Caco-2 (cell line): ENCODE results near the gene C16orf92. TPM values are rescaled to one million over a fixed set of nuclear protein-coding genes. Genes with fewer than 3 reads are reported as not detected.

ENCODE experiments used
- Bru-seq: library from RNA; stranded (reverse); fragments of 400-500 nt; gene quantifications from one replicate; lab custom pipeline; 2021; lab: Mats Ljungman, UMichigan
- BruChase-seq, 2 experiments: library from RNA; stranded (reverse); fragments of 400-500 nt; gene quantifications; one replicate each; lab custom pipeline; 2021; lab: Mats Ljungman, UMichigan
- BruUV-seq: library from RNA; stranded (reverse); fragments of 400-500 nt; replicated peaks from 2 replicates; lab custom pipeline; 2021; lab: Mats Ljungman, UMichigan
- CTCF ChIA-PET: fragments of 300-600 bp; sonication (Branson Sonifier 250); formaldehyde crosslinking; loops from one replicate; lab custom pipeline; 2022; ENCODE audit warnings: antibody characterized with exemption; lab: Charles Lee
- POLR2A ChIA-PET: fragments of 300-600 bp; sonication (Branson Sonifier 250); formaldehyde crosslinking; loops from one replicate; lab custom pipeline; 2022; ENCODE audit warnings: antibody characterized with exemption; lab: Charles Lee
- DNase-seq, 2 experiments: peaks; one replicate each; pipeline versions ENCODE4 v3.0.0 to v3.0.0-alpha.2; 2020 to 2022
- H3K27me3 ChIP-seq: replicated peaks from 2 replicates; pipeline ENCODE4 v1.6.0; 2011; ENCODE audit warnings: low read length; ENCODE audit not compliant: control insufficient read depth, insufficient read depth
- H3K36me3 ChIP-seq: 2 replicates; pipeline ENCODE4 v1.5.1; 2011; ENCODE audit warnings: low read length; ENCODE audit not compliant: control insufficient read depth, insufficient read depth
- H3K4me1 ChIP-seq: fragments of 250-450 bp; sonication (Bioruptor Pico); 2 replicates; pipeline ENCODE4 v1.5.1; 2020; ENCODE audit warnings: mild to moderate bottlenecking
- H3K4me3 ChIP-seq: 2 replicates; pipeline ENCODE4 v1.5.1; 2011; ENCODE audit warnings: low read depth, mild to moderate bottlenecking, control low read depth, low read length
- H3K9me3 ChIP-seq: fragments of 250-450 bp; sonication (Bioruptor Pico); 2 replicates; pipeline ENCODE4 v1.5.1; 2020; ENCODE audit warnings: mild to moderate bottlenecking, moderate library complexity
- H3K27ac Mint-ChIP-seq: one replicate; pipeline ENCODE4 v1.8.0; 2022; ENCODE audit warnings: mixed read lengths; ENCODE audit not compliant: unreplicated experiment
- H3K27me3 Mint-ChIP-seq: one replicate; pipeline ENCODE4 v1.8.0; 2022; ENCODE audit warnings: mixed read lengths; ENCODE audit not compliant: insufficient read depth, unreplicated experiment
- H3K36me3 Mint-ChIP-seq: one replicate; pipeline ENCODE4 v1.8.0; 2022; ENCODE audit warnings: mild to moderate bottlenecking, mixed read lengths; ENCODE audit not compliant: insufficient read depth, unreplicated experiment
- H3K4me1 Mint-ChIP-seq: one replicate; pipeline ENCODE4 v1.8.0; 2022; ENCODE audit warnings: low read depth, mixed read lengths; ENCODE audit not compliant: unreplicated experiment
- H3K4me3 Mint-ChIP-seq: one replicate; pipeline ENCODE4 v1.8.0; 2022; ENCODE audit warnings: mild to moderate bottlenecking, moderate library complexity, mixed read lengths; ENCODE audit not compliant: unreplicated experiment
- H3K9me3 Mint-ChIP-seq: one replicate; pipeline ENCODE4 v1.8.0; 2022; ENCODE audit warnings: mixed read lengths; ENCODE audit not compliant: unreplicated experiment
- intact Hi-C: fragments of 100-400 bp; cut with micrococcal nuclease; formaldehyde crosslinking; loops from one replicate; pipeline ENCODE4 v1.10.0; 2022; ENCODE audit not compliant: unreplicated experiment
- long read RNA-seq: library from polyadenylated mRNA; stranded (forward); transcript quantifications from one replicate; pipeline ENCODE4 v2.0.0, GENCODE V29; 2022
- total RNA-seq: library from RNA; stranded (reverse); gene quantifications from 2 replicates; pipeline ENCODE4 v1.2.3, GENCODE V29; 2022
- TF ChIP-seq, protein P1 (sequence below), 2 experiments: fragments of 200-600 bp in 1 of 2; IDR thresholded peaks; 1 replicate in 1 of 2; 2 replicates in 1 of 2; pipeline versions ENCODE4 v1.5.1 to v1.8.0; 2011 to 2022; ENCODE audit warnings: antibody characterized with exemption in 1 of 2, control low read depth in 1 of 2, inconsistent platforms in 1 of 2, low read depth in 1 of 2, low read length in 1 of 2, mild to moderate bottlenecking in 1 of 2, moderate library complexity in 1 of 2; ENCODE audit not compliant: insufficient read depth in 1 of 2, severe bottlenecking in 1 of 2, unreplicated experiment in 1 of 2

The C16orf92 gene, protein sequence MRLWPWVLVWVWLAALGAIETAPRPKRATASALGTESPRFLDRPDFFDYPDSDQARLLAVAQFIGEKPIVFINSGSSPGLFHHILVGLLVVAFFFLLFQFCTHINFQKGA
- total RNA-seq (not detected in 2 replicates), Bru-seq, nascent RNA (not detected), BruChase-seq, experiment 1, labeled RNA remaining after a 2-hour chase (not detected), BruChase-seq, experiment 2, labeled RNA remaining after a 6-hour chase (not detected)
- long read RNA-seq, result 0 reads

DNA sequence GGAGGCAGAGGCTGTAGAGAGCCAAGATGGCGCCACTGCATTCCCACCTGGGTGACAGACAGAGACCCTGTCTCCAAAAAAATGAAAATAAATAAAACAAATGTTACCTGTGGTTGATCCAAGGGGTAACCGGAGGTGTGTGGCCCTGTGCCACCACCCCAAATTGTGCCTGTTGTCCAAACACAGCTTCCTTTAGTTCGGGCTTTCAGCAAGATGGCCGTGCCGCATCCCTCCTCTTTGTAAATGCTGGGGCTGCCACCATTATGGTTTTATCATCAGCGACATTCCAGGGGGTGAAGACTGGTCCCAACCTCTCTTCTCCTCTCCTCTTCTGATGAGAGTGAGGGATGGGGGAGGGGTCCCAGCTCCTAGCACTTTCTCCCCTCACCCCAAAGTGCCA lies at the start of gene C16orf92:
Gene C16orf92, plus strand, starts transcription at position 312 of the 400 bp plus-strand sequence. CDS start 143 bp downstream, outside the sequence.
- peaks cover 8% of the 10 kb centered on the region for H3K27me3 Mint-ChIP-seq
- H3K9me3 Mint-ChIP-seq, result no peaks in the 10 kb centered on the region
- intact Hi-C loops, result loop anchor here (10.0 kb wide), 1 partner anchor 128 kb away; the partner anchor contains the start of gene SEZ6L2
- TF ChIP-seq, protein P1, sequence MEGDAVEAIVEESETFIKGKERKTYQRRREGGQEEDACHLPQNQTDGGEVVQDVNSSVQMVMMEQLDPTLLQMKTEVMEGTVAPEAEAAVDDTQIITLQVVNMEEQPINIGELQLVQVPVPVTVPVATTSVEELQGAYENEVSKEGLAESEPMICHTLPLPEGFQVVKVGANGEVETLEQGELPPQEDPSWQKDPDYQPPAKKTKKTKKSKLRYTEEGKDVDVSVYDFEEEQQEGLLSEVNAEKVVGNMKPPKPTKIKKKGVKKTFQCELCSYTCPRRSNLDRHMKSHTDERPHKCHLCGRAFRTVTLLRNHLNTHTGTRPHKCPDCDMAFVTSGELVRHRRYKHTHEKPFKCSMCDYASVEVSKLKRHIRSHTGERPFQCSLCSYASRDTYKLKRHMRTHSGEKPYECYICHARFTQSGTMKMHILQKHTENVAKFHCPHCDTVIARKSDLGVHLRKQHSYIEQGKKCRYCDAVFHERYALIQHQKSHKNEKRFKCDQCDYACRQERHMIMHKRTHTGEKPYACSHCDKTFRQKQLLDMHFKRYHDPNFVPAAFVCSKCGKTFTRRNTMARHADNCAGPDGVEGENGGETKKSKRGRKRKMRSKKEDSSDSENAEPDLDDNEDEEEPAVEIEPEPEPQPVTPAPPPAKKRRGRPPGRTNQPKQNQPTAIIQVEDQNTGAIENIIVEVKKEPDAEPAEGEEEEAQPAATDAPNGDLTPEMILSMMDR (IDR thresholded peaks at IDR 0.05; ENCODE audit: insufficient read depth in 1 of 2, low read depth in 1 of 2, low read length in 1 of 2, severe bottlenecking in 1 of 2, unreplicated experiment in 1 of 2), result no peak
- DNase-seq, result no peak
- CTCF ChIA-PET, result no interaction called here
- Histone ChIP-seq H3K4me1 (no peaks in the 10 kb centered on the region), H3K36me3 (no peaks in the 10 kb centered on the region), H3K9me3 (no peaks in the 10 kb centered on the region), H3K4me3 (no peak within 1 kb of the TSS), H3K27me3 (no peaks in the 10 kb centered on the region)
- H3K4me1 Mint-ChIP-seq, result peaks cover 4% of the 10 kb centered on the region
- POLR2A ChIA-PET, result no interaction called here
- no peak within 1 kb of the TSS for H3K27ac Mint-ChIP-seq
- H3K36me3 Mint-ChIP-seq, result peaks cover 7% of the 10 kb centered on the region
- no TSS peak for BruUV-seq
- no peak within 1 kb of the TSS for H3K4me3 Mint-ChIP-seq

DNA sequence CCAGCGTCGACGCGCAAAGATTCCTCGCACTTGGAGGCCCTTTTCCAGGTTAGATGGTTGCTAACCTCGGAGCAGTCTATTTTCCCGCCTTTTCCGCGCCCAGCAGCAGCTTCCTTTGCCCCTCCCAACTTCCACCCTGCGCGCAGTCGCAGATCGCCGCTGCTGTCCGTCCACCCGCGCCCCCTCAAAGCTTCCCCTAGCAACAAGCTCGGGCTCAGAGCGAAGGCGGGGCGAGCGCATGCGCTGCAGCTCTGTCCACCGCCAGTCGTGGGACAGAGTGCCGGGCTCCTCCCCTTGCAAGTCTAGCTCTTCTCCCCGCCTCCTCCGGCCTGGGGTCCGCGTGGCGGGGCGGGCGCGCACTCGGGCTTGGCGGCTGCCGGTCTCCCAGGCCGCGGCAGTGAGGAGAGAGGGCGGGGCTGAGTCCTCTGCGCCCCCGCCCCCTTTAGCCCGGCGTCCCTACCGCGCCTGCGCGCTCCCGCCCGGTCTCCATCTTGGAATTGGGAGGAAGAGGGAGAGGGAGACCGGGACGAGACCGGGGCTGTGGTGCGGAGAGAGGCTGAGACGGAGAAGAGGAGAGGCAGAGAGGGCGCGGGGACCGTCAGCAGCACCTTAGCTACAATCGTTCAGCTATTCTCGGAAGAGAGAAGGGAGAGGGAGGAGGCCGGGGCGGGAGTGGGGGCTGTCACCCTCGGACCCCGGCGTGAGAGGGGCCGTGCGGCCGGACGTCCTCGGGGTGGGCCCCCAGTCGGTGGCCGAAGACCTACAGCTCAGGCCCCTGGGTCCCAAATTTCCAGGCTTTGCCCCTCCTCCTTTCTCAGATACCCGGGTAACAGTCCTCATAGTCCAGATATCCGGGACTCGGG lies 49.4 kb upstream of the C16orf92 start, which contains the start of gene TAOK2:
Gene TAOK2, plus strand, starts transcription at position 485 of the 863 bp plus-strand sequence. CDS start 3,905 bp downstream, outside the sequence.
- no peaks in the 10 kb centered on the region for H3K9me3 Mint-ChIP-seq
- Histone ChIP-seq H3K36me3 (0 out of 2 replicates have a peak, but pooled peaks cover 3% of the 10 kb centered on the region), H3K4me1 (0 out of 2 replicates have a peak, but pooled peaks cover 9% of the 10 kb centered on the region), H3K4me3 (peak within 1 kb of the TSS; percentile 50), H3K27me3 (no peaks in the 10 kb centered on the region), H3K9me3 (no peaks in the 10 kb centered on the region)
- CTCF ChIA-PET, result interaction anchor here (0.6 to 1.5 kb wide), 19 partner anchors 12 to 478 kb away, joined by 3 to 13 read pairs (median 4); partner anchors contain the start of genes ASPHD1, HIRIP3, KCTD13 and PAGR1
- no TSS peak for BruUV-seq
- peak; percentile 99 for DNase-seq
- H3K4me3 Mint-ChIP-seq, result peak within 1 kb of the TSS; percentile 88
- intact Hi-C loops, result loop anchor here (1.0 to 10.0 kb wide), 2 partner anchors 47 to 109 kb away; partner anchors contain the start of genes CDIPT and KCTD13
- TF ChIP-seq, protein P1 (IDR thresholded peaks at IDR 0.05; ENCODE audit: insufficient read depth in 1 of 2, low read depth in 1 of 2, low read length in 1 of 2, severe bottlenecking in 1 of 2, unreplicated experiment in 1 of 2), result no peak
- H3K27ac Mint-ChIP-seq, result peak within 1 kb of the TSS; percentile 77
- H3K36me3 Mint-ChIP-seq, result peaks cover 35% of the 10 kb centered on the region
- peaks cover 16% of the 10 kb centered on the region for H3K4me1 Mint-ChIP-seq
- no peaks in the 10 kb centered on the region for H3K27me3 Mint-ChIP-seq
- POLR2A ChIA-PET, result interaction anchor here (0.6 to 1.5 kb wide), 16 partner anchors 11 to 295 kb away, joined by 3 to 18 read pairs (median 6); partner anchors contain the start of genes ALDOA, ASPHD1, HIRIP3 and KCTD13
